NB4 (cell line): Measurements from ENCODE around the gene CCDC78.
A peak's percentile ranks its signal among the peaks of the same experiment; 100 is the strongest.

Source experiments
- CTCF ChIP-seq: IDR thresholded peaks from one replicate; pipeline ENCODE4 v1.5.1; 2012; ENCODE audit warnings: low read depth, low read length
- POLR2A ChIP-seq: IDR thresholded peaks from 2 replicates; pipeline ENCODE4 v1.6.1; 2011; ENCODE audit warnings: mild to moderate bottlenecking; ENCODE audit not compliant: insufficient read length; ENCODE audit errors: extremely low read depth
- TF ChIP-seq, protein P1 (sequence below): IDR thresholded peaks from 2 replicates; pipeline ENCODE4 v1.6.1; 2011; ENCODE audit warnings: low read depth, low read length

DNA sequence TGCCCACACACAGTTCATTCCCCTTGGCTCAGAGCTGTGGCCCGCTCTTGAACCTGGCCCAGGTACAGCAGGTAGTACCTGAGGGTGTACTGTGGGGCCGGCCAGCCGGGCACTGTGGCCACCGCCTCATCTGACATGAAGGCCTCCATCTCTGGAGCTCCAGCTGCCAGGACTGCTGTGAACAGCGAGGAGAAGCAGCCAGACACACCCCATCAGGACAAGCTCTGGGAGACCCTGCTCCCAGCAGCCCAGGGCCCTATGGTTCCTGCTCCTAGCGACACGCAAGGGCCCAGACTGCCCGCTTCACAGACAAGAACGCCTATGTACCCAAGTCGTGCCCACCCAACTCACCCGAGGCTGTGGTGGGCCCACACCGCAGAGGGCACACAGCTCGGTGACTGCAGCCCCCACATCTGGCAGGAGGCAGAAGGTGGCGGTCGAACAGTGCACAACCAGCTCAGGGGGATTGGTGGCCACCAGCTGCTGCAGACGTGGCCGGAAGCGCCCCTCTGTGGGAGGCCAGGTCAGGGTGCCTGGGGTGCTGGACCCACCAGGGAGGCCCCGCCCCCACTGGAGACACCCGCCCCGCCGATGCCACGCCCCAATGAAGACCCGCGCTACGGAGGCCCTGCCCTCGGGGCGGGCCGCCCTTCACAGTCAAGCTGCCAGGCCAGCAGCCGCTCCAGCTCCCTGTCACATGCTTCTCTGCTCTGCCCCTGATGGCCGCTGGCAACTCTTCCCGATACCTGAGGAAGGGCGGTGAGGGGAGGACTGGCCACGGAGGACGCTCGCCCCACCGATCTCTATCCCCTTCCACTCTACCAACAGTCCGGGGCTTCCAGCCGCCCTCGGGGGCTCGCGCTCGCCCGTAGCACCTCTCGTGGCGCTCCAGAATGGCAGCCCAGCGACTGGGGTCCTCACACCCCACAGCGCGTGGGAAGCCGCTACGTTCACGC, 47.1 kb downstream of the CCDC78 start:
- TF ChIP-seq CTCF (no peak), POLR2A (peak; percentile 37)
- TF ChIP-seq, protein P1, sequence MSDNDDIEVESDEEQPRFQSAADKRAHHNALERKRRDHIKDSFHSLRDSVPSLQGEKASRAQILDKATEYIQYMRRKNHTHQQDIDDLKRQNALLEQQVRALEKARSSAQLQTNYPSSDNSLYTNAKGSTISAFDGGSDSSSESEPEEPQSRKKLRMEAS = peak; percentile 58; the same call in 1 of the 2 replicates
